ENCODE measurements around the gene LSMEM2.

DNA sequence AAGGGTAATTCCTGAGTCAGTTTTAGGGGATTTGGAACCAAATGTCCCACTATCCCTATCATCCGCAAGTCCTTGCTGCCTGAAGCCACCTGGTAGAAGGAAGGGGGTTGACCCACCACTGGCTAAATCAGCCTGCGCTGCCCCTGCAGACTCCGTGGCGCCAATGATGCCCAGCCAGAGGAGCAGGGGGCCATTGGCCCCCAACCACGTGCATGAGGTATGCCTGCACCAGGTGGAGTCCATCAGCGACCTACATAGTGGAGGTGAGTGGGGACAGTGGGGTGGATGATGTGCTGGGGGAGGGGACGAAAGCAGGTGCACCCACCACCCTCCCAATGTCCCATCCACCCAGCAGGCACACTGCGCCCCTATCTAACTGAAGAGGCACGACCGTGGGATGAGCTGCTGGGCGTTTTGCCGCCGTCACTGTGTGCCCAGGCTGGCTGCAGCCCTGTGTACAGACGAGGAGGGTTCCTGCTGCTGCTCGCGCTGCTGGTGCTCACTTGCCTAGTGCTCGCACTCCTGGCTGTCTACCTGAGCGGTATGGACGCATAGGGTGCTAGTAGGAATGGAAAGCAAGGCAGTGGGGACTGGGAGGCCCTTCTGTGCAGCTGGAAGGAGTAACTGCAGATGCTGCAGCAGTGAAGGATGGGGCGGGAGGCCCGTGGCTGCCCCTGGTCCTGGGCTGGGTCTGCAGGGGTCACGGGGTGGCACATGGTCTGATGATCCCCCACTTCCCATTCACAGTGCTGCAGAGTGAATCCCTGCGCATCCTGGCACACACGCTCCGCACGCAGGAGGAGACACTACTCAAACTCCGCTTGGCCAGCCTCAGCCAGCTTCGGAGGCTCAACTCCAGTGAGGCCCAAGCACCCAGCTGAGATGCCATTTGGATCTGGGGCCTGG, 7.7 kb downstream of the LSMEM2 start:
- TF ChIP-seq, protein P1, sequence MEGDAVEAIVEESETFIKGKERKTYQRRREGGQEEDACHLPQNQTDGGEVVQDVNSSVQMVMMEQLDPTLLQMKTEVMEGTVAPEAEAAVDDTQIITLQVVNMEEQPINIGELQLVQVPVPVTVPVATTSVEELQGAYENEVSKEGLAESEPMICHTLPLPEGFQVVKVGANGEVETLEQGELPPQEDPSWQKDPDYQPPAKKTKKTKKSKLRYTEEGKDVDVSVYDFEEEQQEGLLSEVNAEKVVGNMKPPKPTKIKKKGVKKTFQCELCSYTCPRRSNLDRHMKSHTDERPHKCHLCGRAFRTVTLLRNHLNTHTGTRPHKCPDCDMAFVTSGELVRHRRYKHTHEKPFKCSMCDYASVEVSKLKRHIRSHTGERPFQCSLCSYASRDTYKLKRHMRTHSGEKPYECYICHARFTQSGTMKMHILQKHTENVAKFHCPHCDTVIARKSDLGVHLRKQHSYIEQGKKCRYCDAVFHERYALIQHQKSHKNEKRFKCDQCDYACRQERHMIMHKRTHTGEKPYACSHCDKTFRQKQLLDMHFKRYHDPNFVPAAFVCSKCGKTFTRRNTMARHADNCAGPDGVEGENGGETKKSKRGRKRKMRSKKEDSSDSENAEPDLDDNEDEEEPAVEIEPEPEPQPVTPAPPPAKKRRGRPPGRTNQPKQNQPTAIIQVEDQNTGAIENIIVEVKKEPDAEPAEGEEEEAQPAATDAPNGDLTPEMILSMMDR (IDR thresholded peaks at IDR 0.05), result no peak
- TF ChIP-seq, protein P2, sequence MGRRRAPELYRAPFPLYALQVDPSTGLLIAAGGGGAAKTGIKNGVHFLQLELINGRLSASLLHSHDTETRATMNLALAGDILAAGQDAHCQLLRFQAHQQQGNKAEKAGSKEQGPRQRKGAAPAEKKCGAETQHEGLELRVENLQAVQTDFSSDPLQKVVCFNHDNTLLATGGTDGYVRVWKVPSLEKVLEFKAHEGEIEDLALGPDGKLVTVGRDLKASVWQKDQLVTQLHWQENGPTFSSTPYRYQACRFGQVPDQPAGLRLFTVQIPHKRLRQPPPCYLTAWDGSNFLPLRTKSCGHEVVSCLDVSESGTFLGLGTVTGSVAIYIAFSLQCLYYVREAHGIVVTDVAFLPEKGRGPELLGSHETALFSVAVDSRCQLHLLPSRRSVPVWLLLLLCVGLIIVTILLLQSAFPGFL (CRISPR knock-in tag; IDR thresholded peaks at IDR 0.05; ENCODE audit: borderline replicate concordance), result no peak
- TF ChIP-seq FOXK1 (CRISPR knock-in tag; IDR thresholded peaks at IDR 0.05) (no peak), TEAD4 (CRISPR knock-in tag; IDR thresholded peaks at IDR 0.05) (no peak), ZNF423 (CRISPR knock-in tag; IDR thresholded peaks at IDR 0.05) (no peak), SMAD3 (CRISPR knock-in tag; IDR thresholded peaks at IDR 0.05; ENCODE audit: borderline replicate concordance) (no peak), CREM (CRISPR knock-in tag; IDR thresholded peaks at IDR 0.05) (no peak), ZNF671 (CRISPR knock-in tag; IDR thresholded peaks at IDR 0.05) (no peak), NFE2L1 (CRISPR knock-in tag; IDR thresholded peaks at IDR 0.05) (no peak), JUN (CRISPR knock-in tag; IDR thresholded peaks at IDR 0.05) (no peak)
- TF ChIP-seq, protein P3, sequence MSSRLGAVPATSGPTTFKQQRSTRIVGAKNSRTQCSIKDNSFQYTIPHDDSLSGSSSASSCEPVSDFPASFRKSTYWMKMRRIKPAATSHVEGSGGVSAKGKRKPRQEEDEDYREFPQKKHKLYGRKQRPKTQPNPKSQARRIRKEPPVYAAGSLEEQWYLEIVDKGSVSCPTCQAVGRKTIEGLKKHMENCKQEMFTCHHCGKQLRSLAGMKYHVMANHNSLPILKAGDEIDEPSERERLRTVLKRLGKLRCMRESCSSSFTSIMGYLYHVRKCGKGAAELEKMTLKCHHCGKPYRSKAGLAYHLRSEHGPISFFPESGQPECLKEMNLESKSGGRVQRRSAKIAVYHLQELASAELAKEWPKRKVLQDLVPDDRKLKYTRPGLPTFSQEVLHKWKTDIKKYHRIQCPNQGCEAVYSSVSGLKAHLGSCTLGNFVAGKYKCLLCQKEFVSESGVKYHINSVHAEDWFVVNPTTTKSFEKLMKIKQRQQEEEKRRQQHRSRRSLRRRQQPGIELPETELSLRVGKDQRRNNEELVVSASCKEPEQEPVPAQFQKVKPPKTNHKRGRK (CRISPR knock-in tag; IDR thresholded peaks at IDR 0.05; ENCODE audit: borderline replicate concordance), result no peak
- TF ChIP-seq, protein P4, sequence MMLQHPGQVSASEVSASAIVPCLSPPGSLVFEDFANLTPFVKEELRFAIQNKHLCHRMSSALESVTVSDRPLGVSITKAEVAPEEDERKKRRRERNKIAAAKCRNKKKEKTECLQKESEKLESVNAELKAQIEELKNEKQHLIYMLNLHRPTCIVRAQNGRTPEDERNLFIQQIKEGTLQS (CRISPR knock-in tag; conservative IDR thresholded peaks at IDR 0.05), result no peak
- TF ChIP-seq, protein P5, sequence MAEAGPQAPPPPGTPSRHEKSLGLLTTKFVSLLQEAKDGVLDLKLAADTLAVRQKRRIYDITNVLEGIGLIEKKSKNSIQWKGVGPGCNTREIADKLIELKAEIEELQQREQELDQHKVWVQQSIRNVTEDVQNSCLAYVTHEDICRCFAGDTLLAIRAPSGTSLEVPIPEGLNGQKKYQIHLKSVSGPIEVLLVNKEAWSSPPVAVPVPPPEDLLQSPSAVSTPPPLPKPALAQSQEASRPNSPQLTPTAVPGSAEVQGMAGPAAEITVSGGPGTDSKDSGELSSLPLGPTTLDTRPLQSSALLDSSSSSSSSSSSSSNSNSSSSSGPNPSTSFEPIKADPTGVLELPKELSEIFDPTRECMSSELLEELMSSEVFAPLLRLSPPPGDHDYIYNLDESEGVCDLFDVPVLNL (CRISPR knock-in tag; IDR thresholded peaks at IDR 0.05; ENCODE audit: borderline replicate concordance, low read depth), result no peak

Measured in WTC11 (cell line).